Activated CD8-positive, alpha-beta memory T cell treated with anti-CD3 and anti-CD28 coated beads, Interleukin-2, amount 50 U/mL, for 4 hours (primary cell): ENCODE results near the gene DOCK7.
"Not testable (repeated sequence)": the region's sequence is repeated elsewhere in the genome, so short reads cannot be mapped to it uniquely, and the experiment has no call there.

Experiments
- DNase-seq: peaks from one replicate; pipeline ENCODE4 v3.0.0-alpha.2; 2020

Gene DOCK7, protein sequence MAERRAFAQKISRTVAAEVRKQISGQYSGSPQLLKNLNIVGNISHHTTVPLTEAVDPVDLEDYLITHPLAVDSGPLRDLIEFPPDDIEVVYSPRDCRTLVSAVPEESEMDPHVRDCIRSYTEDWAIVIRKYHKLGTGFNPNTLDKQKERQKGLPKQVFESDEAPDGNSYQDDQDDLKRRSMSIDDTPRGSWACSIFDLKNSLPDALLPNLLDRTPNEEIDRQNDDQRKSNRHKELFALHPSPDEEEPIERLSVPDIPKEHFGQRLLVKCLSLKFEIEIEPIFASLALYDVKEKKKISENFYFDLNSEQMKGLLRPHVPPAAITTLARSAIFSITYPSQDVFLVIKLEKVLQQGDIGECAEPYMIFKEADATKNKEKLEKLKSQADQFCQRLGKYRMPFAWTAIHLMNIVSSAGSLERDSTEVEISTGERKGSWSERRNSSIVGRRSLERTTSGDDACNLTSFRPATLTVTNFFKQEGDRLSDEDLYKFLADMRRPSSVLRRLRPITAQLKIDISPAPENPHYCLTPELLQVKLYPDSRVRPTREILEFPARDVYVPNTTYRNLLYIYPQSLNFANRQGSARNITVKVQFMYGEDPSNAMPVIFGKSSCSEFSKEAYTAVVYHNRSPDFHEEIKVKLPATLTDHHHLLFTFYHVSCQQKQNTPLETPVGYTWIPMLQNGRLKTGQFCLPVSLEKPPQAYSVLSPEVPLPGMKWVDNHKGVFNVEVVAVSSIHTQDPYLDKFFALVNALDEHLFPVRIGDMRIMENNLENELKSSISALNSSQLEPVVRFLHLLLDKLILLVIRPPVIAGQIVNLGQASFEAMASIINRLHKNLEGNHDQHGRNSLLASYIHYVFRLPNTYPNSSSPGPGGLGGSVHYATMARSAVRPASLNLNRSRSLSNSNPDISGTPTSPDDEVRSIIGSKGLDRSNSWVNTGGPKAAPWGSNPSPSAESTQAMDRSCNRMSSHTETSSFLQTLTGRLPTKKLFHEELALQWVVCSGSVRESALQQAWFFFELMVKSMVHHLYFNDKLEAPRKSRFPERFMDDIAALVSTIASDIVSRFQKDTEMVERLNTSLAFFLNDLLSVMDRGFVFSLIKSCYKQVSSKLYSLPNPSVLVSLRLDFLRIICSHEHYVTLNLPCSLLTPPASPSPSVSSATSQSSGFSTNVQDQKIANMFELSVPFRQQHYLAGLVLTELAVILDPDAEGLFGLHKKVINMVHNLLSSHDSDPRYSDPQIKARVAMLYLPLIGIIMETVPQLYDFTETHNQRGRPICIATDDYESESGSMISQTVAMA (N-terminal part only)

GRCh38 chr1:62687903-62688686 is at the start of gene DOCK7:
Gene DOCK7 (minus strand): TSS chr1:62688386. CDS start chr1:62688264, 122 bp downstream.
- peak; percentile 51 for DNase-seq

GRCh38 chr1:62735491-62736171 is 47.4 kb upstream of the DOCK7 start:
- DNase-seq = no peak

- DNase-seq = no peak
Observed at GRCh38 chr1:62732331-62732730, 44.1 kb upstream of the DOCK7 start.

DNA sequence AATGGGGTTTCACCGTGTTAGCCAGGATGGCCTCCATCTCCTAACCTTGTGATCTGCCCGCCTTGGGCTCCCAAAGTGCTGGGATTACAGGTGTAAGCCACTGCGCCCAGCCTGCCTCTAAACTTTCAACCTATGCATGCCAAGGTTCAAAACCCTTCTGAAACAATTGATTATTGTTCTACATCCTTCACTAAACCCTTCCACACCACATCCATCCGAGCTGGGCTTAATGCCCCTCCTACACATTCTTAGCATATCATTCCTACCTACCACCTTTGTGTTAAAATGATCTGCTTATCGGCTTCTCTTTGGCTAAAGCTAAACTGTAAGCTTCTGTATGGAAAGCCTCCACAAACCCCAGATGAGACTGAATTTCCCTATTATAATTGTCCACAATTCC is 40.8 kb upstream of the DOCK7 start:
- DNase-seq = no peak

DNA sequence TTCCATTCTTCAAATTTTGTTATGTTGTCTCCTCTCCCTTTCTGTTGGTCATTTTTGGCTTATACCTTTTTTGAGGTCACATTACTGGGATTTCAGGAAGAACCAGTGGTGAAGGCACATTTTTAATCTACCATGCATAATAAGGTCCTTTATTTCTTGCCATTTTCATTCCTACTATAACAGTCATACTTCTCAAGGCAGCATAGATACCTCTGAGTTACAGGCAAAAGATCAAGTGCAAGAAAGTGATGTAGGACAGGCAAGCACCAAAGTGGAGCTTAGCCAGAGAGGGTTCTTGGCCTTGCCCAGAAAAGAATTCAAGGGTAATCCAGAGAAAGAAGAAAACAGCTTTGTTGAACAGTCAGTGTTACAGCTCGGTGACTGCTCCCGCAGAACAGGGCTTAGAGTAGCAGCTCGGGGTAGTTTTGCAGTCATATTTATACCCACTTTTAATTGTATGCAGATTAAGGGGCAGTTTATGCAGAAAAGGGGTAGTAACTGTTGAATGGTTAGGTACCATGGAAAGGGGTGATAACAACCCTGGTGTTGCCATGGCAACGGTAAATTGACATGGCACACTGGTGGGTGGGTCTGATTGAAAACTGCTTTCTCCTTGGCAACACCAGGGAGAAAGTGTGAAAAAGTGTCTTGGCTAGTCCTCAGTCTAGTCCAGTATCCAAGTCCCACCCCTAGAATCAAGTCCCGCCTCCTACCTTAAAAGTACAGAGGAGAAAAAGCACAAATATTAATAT is 39.6 kb upstream of the DOCK7 start:
- no peak for DNase-seq

DNA sequence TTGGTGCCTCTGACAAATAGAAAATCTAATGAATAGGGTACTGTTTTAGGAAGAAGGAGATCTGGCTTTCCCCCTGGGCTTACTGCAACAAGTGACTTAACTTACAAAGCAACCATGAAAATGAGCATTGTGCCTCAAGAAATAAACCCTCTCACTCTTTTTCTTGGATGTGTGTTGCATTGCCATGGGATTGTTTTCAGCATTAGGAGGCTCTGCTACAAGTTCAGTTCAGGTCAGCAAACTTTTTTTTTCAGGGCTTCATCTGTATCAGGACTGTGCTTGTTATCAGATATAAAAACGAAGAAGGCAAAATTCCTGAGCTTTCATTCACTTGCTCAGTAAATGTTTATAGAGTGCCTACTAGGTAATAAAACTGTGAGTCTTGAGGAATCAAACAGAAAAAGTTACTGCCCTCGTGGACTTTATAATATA is 37.8 kb upstream of the DOCK7 start:
- no peak for DNase-seq

- no peak for DNase-seq
Observed at GRCh38 chr1:62725255-62725654, 37.1 kb upstream of the DOCK7 start.

DNA sequence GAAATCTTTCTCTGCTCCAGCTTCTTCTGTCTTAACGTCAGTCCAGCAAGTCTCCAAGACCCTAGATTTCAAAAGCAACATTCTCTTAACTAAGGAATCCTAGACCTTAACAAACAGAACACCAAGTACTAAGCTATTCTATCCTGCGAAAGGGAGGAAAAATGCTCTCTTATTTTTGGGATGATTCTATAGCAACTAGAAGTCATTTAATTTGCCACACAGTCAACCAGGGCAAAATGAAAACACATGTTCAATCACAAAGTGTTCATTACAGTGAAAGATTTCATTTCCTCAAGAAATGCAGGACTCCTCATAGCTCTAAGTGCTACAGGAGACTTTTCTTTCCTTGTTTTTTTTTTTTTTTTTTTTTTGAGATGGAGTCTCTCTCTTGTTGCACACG is 36.2 kb upstream of the DOCK7 start:
- DNase-seq = no peak

GRCh38 chr1:62723883-62724282 is 35.7 kb upstream of the DOCK7 start:
- no peak for DNase-seq

- no peak for DNase-seq
Observed at GRCh38 chr1:62722796-62723195, 34.6 kb upstream of the DOCK7 start.

DNA sequence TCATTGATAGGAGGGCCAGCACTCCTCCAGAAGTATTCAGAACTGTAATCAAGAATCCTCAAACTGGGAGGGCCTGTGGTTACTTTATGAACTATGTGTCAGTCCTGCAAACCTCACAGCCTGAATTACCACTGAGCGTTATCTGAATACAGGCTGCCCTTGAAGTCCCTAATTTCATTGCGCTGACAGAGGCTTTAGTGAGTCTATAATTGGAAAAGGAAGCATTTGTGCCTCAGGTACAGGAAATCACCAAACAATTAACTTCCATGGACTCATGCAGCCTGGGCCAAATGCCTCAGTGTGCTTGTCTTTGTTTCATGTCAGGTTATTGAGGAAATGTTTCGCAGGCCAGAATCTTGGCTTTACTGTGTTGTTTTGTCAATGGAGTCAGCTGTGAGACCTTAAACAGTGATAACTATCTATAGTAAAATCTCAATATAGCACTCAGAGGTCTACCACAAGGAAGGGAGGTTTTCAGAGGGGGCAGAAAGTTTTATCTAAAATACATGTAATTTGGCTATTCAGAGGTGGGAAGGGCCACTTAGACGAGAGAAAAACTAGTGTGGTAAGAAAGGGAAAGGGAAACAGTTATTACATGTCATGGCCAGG is 32.9 kb upstream of the DOCK7 start:
- DNase-seq = no peak

DNA sequence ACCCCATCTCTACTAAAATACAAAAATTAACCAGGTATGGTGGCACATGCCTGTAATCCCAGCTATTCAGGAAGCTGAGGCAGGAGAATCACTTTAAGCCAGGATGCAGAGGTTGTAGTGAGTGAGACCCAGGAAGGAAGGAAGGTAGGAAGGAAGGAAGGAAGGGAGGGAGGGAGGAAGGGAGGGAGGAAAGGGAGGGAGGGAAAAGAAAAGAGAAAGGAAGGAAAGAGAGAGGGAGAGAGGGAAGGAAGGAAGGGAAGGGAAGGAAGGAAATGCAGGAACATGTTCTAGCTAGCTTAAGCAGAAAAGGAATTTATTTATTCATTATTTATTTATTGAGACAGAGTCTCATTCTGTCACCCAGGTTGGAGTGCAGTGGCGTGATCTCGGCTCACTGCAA is 30.2 kb upstream of the DOCK7 start:
- not testable (repeated sequence) for DNase-seq

GRCh38 chr1:62717483-62717882 is 29.3 kb upstream of the DOCK7 start:
- no peak for DNase-seq

GRCh38 chr1:62716397-62716796 is 28.2 kb upstream of the DOCK7 start:
- DNase-seq = no peak

GRCh38 chr1:62712336-62713243 is 24.4 kb upstream of the DOCK7 start:
- DNase-seq = no peak

- DNase-seq = no peak
Observed at GRCh38 chr1:62707744-62708120, 19.5 kb upstream of the DOCK7 start.

DNA sequence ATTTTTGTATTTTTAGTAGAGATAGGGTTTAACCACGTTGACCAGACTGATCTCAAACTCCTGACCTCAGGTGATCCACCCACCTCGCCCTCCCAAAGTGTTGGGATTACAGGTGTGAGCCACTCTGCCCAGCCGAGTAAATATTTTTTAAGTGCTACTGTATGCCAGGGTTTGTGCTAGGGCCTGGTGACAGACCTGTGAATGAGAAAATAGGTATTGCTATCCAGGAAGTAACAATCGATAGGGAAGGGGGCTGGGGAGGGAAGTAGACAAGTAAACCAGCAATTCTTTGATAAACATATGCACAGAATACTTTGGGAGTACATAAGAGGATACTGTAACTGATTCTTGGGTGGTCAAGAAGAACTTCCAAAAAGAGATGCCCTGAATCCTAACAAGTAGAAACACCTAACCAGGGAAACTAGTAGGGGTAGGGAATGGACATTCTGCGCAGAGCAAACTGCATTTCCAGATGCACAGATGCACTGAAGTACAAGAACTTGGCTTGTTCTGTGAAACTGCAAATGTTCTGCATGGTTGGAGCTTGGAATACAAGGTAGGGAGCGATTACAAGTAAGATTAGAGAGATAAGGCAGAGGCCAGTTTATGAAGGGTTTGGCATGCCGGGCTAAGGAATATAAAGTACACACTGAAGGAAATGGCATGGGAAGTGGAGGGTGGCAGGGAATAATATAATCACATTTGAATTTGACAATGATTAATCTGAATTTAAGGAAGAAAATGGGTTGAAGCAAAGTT is 19.0 kb upstream of the DOCK7 start:
- DNase-seq = no peak

- not testable (repeated sequence) for DNase-seq
Observed at GRCh38 chr1:62698161-62698560, 10.0 kb upstream of the DOCK7 start.
